RWPE1 (cell line): ENCODE measurements around the gene DNAAF5.
A peak's percentile ranks its signal among the peaks of the same experiment; 100 is the strongest.

Source experiments
- CTCF ChIA-PET: fragments of 350-600 bp; sonication (Branson Sonifier 250); formaldehyde crosslinking; extraction: SDS; loops from one replicate; lab custom pipeline; 2021; lab: Yijun Ruan, JAX
- POLR2A ChIA-PET: fragments of 400-600 bp; formaldehyde crosslinking; extraction: SDS; loops from one replicate; lab custom pipeline; 2020; ENCODE audit warnings: antibody characterized with exemption; ENCODE audit not compliant: low non-redundant PET; lab: Yijun Ruan, JAX
- DNase-seq: peaks from one replicate; pipeline ENCODE4 v3.0.0; 2012; ENCODE audit warnings: low spot score
- H3K27ac ChIP-seq: fragments of 450-650 bp; 2 replicates; pipeline ENCODE4 v1.5.1; 2017
- TF ChIP-seq, protein P1 (sequence below): fragments of 450-650 bp; conservative IDR thresholded peaks from 2 replicates; pipeline ENCODE4 v1.5.1; 2017; ENCODE audit warnings: low read depth, mild to moderate bottlenecking

DNAAF5 gene

DNA sequence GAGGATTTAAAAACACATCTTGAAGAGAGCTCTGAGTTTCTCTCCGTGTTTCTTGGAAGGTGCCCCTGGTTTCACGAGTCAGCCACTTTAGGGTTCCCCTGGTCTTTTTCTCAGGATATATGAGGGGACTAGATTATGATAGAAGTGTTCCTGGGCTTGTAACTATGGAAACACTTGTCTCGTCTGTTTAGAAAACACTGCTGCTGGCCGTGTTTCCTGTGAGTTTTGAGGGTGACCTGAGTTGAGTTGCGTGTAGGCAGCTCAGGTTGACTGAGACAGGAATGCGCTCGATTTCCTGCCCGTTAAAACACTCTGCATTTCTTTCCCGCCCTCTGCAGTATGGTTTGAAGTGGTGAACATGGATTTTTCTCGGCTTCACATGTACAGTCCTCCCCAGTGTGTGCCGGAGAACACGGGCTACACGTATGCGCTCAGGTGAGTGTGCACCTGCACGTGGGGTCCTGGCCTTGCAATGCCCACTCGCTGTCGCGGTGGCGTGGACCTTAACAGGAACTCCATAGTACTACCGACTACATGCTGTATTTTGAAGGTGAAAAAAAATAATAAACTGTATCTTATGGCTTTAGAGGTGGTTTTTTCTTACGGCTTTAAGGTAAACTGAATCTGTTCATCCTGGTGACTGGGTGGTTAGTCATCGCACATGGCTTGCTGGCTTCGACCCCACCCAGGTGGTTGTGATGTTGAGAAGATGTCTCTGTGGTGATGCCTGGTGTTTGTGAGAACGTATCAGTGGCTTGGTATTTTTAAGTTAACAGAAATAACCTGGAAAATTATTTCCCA is 105.9 kb downstream of the DNAAF5 start, which contains the start of gene SUN1:
TSS of gene SUN1 (plus strand) at position 310 of the 801 bp plus-strand sequence. CDS start at position 359, 49 bp downstream.
- ChIA-PET POLR2A (interaction anchor here (0.6 kb wide), 1 partner anchor 38 kb away, joined by 3 read pairs; no protein-coding TSS in a partner anchor), CTCF (interaction anchor here (0.5 to 2.7 kb wide), 5 partner anchors 8 to 46 kb away, joined by 3 to 10 read pairs (median 5); no protein-coding TSS in a partner anchor)
- TF ChIP-seq, protein P1, sequence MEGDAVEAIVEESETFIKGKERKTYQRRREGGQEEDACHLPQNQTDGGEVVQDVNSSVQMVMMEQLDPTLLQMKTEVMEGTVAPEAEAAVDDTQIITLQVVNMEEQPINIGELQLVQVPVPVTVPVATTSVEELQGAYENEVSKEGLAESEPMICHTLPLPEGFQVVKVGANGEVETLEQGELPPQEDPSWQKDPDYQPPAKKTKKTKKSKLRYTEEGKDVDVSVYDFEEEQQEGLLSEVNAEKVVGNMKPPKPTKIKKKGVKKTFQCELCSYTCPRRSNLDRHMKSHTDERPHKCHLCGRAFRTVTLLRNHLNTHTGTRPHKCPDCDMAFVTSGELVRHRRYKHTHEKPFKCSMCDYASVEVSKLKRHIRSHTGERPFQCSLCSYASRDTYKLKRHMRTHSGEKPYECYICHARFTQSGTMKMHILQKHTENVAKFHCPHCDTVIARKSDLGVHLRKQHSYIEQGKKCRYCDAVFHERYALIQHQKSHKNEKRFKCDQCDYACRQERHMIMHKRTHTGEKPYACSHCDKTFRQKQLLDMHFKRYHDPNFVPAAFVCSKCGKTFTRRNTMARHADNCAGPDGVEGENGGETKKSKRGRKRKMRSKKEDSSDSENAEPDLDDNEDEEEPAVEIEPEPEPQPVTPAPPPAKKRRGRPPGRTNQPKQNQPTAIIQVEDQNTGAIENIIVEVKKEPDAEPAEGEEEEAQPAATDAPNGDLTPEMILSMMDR, result no peak
- peak within 1 kb of the TSS; percentile 100 for H3K27ac ChIP-seq
- peak; percentile 98 for DNase-seq

DNA sequence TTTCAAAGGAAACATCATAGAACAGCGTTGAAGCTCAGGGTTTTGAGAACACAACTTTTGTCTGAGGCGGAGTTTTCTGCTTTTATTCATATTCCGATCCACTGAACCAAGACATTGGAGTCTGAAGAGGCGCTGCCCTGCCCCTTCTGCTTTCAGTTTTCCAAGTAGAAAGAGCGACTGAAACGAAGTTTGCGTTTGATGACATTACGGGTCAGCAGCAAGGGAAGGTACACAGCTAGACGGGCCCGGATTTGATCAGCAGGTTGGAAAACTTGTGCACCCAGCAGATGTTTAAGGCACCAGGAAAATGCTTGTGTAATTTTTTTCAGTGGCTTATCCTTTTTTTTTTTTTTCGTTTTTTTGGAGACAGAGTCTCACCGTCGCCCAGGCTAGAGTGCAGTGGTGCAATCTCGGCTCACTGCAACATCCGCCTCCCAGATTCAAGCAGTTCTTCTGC is 106.5 kb downstream of the DNAAF5 start:
- no peak for DNase-seq
- TF ChIP-seq, protein P1, result no peak
- CTCF ChIA-PET, result interaction anchor here (2.7 kb wide), 1 partner anchor 11 kb away, joined by 10 read pairs; no protein-coding TSS in a partner anchor
- H3K27ac ChIP-seq, result peak overlapping the region; percentile 100
- POLR2A ChIA-PET, result interaction anchor here (0.6 to 0.7 kb wide), 3 partner anchors 9 to 295 kb away, joined by 3 to 9 read pairs (median 6); no protein-coding TSS in a partner anchor

DNA sequence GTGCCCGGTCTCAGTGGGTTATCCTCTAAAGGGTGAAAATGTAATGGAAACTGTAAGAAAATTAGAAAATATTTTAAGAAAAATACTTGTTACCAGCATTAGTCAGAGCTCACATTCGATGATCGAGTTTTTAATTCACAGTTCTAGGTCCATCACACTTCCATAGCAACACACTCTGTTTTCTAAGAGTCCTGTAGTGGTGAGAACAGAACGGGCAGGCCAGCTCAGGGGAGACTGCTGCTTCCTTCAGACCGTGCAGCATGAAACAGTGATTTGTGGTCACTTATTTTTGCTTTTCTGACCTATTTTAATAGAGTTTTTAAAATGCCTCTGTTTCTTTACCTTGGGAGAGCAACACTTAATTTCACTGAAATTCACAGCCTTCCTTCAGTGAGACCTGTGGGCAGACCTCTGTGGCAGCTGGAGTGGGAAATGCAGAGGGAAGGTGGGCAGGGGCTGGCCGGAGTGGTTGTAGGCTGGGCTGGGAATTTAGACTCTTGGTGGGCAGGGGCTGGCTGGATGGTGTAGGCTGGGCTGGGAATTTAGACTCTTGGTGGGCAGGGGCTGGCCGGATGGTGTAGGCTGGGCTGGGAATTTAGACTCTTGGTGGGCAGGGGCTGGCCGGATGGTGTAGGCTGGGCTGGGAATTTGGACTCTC is 107.2 kb downstream of the DNAAF5 start:
- H3K27ac ChIP-seq, result peak overlapping the region; percentile 100
- no peak for DNase-seq
- POLR2A ChIA-PET, result interaction anchor here (0.6 to 0.7 kb wide), 3 partner anchors 10 to 295 kb away, joined by 3 to 9 read pairs (median 6); no protein-coding TSS in a partner anchor
- TF ChIP-seq, protein P1, result no peak
- CTCF ChIA-PET, result interaction anchor here (0.6 to 2.7 kb wide), 3 partner anchors 8 to 217 kb away, joined by 3 to 10 read pairs (median 6); no protein-coding TSS in a partner anchor

DNA sequence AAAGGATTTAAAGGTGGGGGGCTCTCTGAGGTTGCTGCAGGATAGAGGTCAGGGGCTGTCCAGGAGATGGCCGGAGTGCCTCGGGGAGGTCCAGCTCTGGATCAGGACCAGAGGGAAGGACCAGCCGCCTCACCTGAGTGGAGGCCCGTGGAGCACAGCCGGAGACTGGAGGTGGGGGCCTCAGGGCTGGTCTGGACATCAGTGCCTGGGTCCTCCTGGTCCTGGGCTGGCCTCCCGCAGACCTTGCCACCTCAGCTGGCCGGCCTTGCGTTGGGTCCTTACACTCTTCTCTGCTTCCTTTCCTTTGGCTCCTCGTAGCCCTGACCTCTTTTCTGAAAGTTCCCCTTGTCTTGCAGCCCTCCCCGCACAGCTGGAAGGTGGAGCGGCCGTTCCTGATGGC is 107.8 kb downstream of the DNAAF5 start:
- CTCF ChIA-PET, result interaction anchor here (0.7 kb wide), 1 partner anchor 218 kb away, joined by 3 read pairs; no protein-coding TSS in a partner anchor
- TF ChIP-seq, protein P1, result no peak
- H3K27ac ChIP-seq, result peak overlapping the region; percentile 100
- POLR2A ChIA-PET, result no interaction called here
- no peak for DNase-seq

DNA sequence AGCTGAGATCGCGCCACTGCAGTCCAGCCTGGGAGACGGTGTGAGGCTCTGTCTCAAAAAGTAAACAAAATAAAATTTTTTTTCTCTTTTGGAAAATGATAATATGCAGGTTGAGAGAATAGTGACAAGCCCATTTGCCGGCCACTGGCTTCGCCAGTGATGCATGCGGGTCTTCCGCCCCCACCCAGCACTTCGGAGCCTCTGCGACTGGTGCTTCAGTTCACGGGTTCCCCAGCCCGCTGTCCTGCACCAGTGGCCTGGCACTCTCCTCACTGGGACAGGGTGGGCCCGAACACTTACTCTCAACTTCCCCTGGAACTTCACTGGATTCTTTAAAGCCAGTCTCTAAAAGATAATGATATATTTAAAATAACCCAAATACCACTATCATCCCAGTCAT is 108.5 kb downstream of the DNAAF5 start:
- ChIA-PET POLR2A (no interaction called here), CTCF (no interaction called here)
- H3K27ac ChIP-seq, result peak overlapping the region; percentile 100
- TF ChIP-seq, protein P1, result no peak
- no peak for DNase-seq
